IMR-90 (cell line): ENCODE measurements around the gene SLC35D1. TPM values are rescaled to one million over a fixed set of nuclear protein-coding genes. Genes with fewer than 3 reads are reported as not detected.

ENCODE experiments used
- ATAC-seq: fragments of 200-7000 bp; cut with Tn5 transposase; 2 replicates; pipeline ENCODE4 v1.9.1; 2020; ENCODE audit warnings: low read depth, mild to moderate bottlenecking, moderate library complexity
- BruUV-seq: library from RNA; stranded (reverse); fragments of 400-500 nt; replicated peaks from 2 replicates; lab custom pipeline; 2021; lab: Mats Ljungman, UMichigan
- CTCF ChIA-PET: fragments of 300-600 bp; formaldehyde crosslinking; extraction: SDS; loops from one replicate; lab custom pipeline; 2021; ENCODE audit warnings: antibody characterized with exemption; lab: Yijun Ruan, JAX
- POLR2A ChIA-PET: fragments of 300-600 bp; sonication (Branson Sonifier 250); formaldehyde crosslinking; loops from one replicate; lab custom pipeline; 2022; ENCODE audit warnings: antibody characterized with exemption; ENCODE audit not compliant: unreplicated experiment; lab: Charles Lee
- DNase-seq: peaks from one replicate; pipeline ENCODE4 v3.0.0; 2013
- H2AFZ ChIP-seq: replicated peaks from 2 replicates; pipeline ENCODE3; 2013; ENCODE audit warnings: low read length, mild to moderate bottlenecking; ENCODE audit not compliant: poor library complexity
- H2AK5ac ChIP-seq: 2 replicates; pipeline ENCODE4 v1.6.1; 2013; ENCODE audit warnings: low read depth, low read length, inconsistent platforms
- H2AK9ac ChIP-seq: replicated peaks from 2 replicates; pipeline ENCODE3; 2013; ENCODE audit warnings: mild to moderate bottlenecking, low read depth, low read length, moderate library complexity; ENCODE audit not compliant: poor library complexity
- H2BK120ac ChIP-seq: 2 replicates; pipeline ENCODE4 v1.6.1; 2013; ENCODE audit warnings: low read depth, low read length, inconsistent platforms
- H2BK15ac ChIP-seq: 3 replicates; pipeline ENCODE4 v1.6.1; 2013; ENCODE audit warnings: low read depth, low read length, inconsistent platforms
- H2BK20ac ChIP-seq: 2 replicates; pipeline ENCODE4 v1.6.1; 2013; ENCODE audit warnings: low read depth, mild to moderate bottlenecking, inconsistent platforms, low read length, moderate library complexity
- H2BK5ac ChIP-seq: 2 replicates; pipeline ENCODE4 v1.6.1; 2013; ENCODE audit warnings: mild to moderate bottlenecking, low read depth, low read length, inconsistent platforms; ENCODE audit not compliant: poor library complexity, severe bottlenecking
- H3K14ac ChIP-seq: replicated peaks from 2 replicates; pipeline ENCODE4 v1.6.1; 2013; ENCODE audit warnings: low read depth, low read length, inconsistent platforms
- H3K18ac ChIP-seq: 2 replicates; pipeline ENCODE4 v1.6.1; 2013; ENCODE audit warnings: low read depth, low read length, control low read depth
- H3K23ac ChIP-seq: 2 replicates; pipeline ENCODE4 v1.6.1; 2013; ENCODE audit warnings: low read depth, low read length, inconsistent platforms
- H3K27ac ChIP-seq: 2 replicates; pipeline ENCODE4 v1.5.1; 2013; ENCODE audit warnings: mild to moderate bottlenecking, control low read depth, low read length; ENCODE audit not compliant: insufficient read depth
- H3K27me3 ChIP-seq: 2 replicates; pipeline ENCODE4 v1.6.1; 2013; ENCODE audit warnings: low read length; ENCODE audit not compliant: control insufficient read depth, insufficient read depth
- H3K36me3 ChIP-seq: 2 replicates; pipeline ENCODE4 v1.6.1; 2013; ENCODE audit warnings: low read length, mixed read lengths; ENCODE audit not compliant: control insufficient read depth, insufficient read depth
- H3K4ac ChIP-seq: 2 replicates; pipeline ENCODE4 v1.6.1; 2013; ENCODE audit warnings: low read depth, low read length, inconsistent platforms
- H3K4me1 ChIP-seq: 2 replicates; pipeline ENCODE4 v1.6.1; 2013; ENCODE audit warnings: low read length, mixed read lengths; ENCODE audit not compliant: control insufficient read depth, insufficient read depth
- H3K4me2 ChIP-seq: 2 replicates; pipeline ENCODE4 v1.6.1; 2013; ENCODE audit warnings: low read depth, mild to moderate bottlenecking, control low read depth, low read length, moderate library complexity
- H3K4me3 ChIP-seq: 2 replicates; pipeline ENCODE4 v1.5.1; 2013; ENCODE audit warnings: low read depth, mild to moderate bottlenecking, control low read depth, low read length, moderate library complexity; ENCODE audit not compliant: insufficient read depth
- H3K56ac ChIP-seq: 2 replicates; pipeline ENCODE4 v1.6.1; 2013; ENCODE audit warnings: low read length, inconsistent platforms; ENCODE audit not compliant: insufficient read depth; ENCODE audit errors: extremely low read depth
- H3K79me1 ChIP-seq, 2 experiments: 2 replicates each; pipeline ENCODE4 v1.6.1; 2013; ENCODE audit warnings: low read length in 2 of 2, inconsistent platforms in 1 of 2, low read depth in 1 of 2
- H3K9ac ChIP-seq: 2 replicates; pipeline ENCODE4 v1.6.1; 2013; ENCODE audit warnings: low read depth, low read length, control low read depth
- H3K9me1 ChIP-seq: 2 replicates; pipeline ENCODE4 v1.6.1; 2013; ENCODE audit warnings: low read length, inconsistent platforms; ENCODE audit not compliant: insufficient read depth
- H3K9me3 ChIP-seq: 2 replicates; pipeline ENCODE4 v1.6.1; 2013; ENCODE audit warnings: low read length; ENCODE audit not compliant: control insufficient read depth, insufficient read depth
- H4K20me1 ChIP-seq: 2 replicates; pipeline ENCODE4 v1.6.1; 2013; ENCODE audit warnings: low read length, inconsistent platforms; ENCODE audit not compliant: insufficient read depth
- H4K5ac ChIP-seq: 2 replicates; pipeline ENCODE4 v1.6.1; 2013; ENCODE audit warnings: mild to moderate bottlenecking, low read depth, low read length, control low read depth
- H4K8ac ChIP-seq, 2 experiments: 2 replicates each; pipeline ENCODE4 v1.6.1; 2013; ENCODE audit warnings: low read depth in 2 of 2, low read length in 2 of 2, control low read depth in 1 of 2, inconsistent platforms in 1 of 2
- H4K91ac ChIP-seq: 2 replicates; pipeline ENCODE4 v1.6.1; 2013; ENCODE audit warnings: low read depth, low read length, inconsistent platforms; ENCODE audit not compliant: insufficient read depth
- SMC3 ChIP-seq: fragments of 150-350 bp; IDR thresholded peaks from 2 replicates; pipeline ENCODE4 v1.6.1; 2016; ENCODE audit warnings: low read depth, mild to moderate bottlenecking, antibody characterized with exemption, low read length, moderate library complexity
- WGBS, 2 experiments: methylation state at CpG; one replicate each; pipeline versions ENCODE4 v1.1.5 to v1.1.7; 2013; ENCODE audit warnings: missing lambda C conversion rate in 2 of 2; ENCODE audit not compliant: insufficient read length in 1 of 2; ENCODE audit errors: extremely low coverage in 2 of 2; 5-methylcytosine and 5-hydroxymethylcytosine counted together
- dilution Hi-C: fragments of 300-500 bp; cut with HindIII; formaldehyde crosslinking; loops from one replicate; pipeline ENCODE4 v1.14.3; 2018; ENCODE audit warnings: low sequenced_read_pairs; ENCODE audit not compliant: unreplicated experiment
- in situ Hi-C: fragments of 300-500 bp; cut with MboI; formaldehyde crosslinking; loops from 3 replicates; pipeline ENCODE4 v1.14.3; 2019; ENCODE audit warnings: low sequenced_read_pairs, inconsistent platforms, mixed read lengths
- intact Hi-C: fragments of 100-400 bp; cut with micrococcal nuclease; formaldehyde crosslinking; loops from 2 replicates; pipeline ENCODE4 v1.10.0; 2022
- polyA plus RNA-seq, 3 experiments: library from polyadenylated mRNA; depleted of rRNA; stranded (reverse); fragments of >200 nt; gene quantifications; 2 replicates each; pipeline ENCODE4 v1.2.3, GENCODE V29; 2012; ENCODE audit warnings: low replicate concordance in 1 of 3
- total RNA-seq: library from RNA; depleted of rRNA; stranded (reverse); fragments of >200 nt; gene quantifications from 2 replicates; pipeline ENCODE4 v1.2.3, GENCODE V29; 2012
- TF ChIP-seq, protein P1 (sequence below): conservative IDR thresholded peaks from 2 replicates; pipeline ENCODE4 v1.5.1; 2012; ENCODE audit warnings: mild to moderate bottlenecking, low read depth, low read length, improper control_type of control experiment

Gene SLC35D1
- total and polyA plus RNA-seq, 2 of the 4 experiments (the other 2 are of a cell fraction) = 7.2 to 16.3 TPM

DNA sequence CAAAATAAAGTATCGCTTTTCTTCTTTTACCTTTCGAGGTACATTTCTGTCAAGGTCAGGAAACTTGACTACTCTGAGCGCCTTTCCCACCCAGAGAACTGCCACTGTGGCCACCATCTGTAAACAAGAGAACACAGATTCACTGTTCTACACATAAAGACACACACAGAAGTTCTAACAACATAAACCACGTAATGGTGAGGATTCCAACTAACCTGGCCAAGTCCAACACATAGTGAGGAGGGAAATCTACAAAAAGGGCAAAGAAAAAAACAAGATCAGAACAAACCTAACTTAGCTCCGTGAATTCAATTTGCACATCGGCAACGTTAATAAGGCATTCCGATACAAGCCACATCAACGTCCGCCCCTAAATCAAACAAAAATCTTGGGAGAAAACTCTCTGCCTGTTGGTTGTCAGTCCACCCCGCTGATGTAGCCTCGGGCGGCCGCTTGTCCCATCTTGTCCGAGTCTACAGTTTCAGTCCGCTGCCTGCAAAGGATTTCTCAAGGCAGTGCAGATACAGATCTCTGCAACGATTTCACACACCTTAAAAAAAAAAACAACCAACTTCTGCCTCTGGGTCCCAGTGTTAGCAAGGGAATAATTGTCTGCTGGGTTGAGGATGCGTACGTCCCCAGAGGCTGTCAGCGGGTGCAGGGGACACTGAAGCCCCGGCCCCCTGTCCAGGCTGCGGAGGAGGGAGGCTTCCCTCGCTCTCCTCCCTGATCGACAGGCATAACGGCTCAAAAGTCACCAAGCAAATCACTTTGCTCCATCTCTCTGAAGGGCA lies 1.0 kb downstream of the SLC35D1 start (continued):
- TF ChIP-seq, protein P1, sequence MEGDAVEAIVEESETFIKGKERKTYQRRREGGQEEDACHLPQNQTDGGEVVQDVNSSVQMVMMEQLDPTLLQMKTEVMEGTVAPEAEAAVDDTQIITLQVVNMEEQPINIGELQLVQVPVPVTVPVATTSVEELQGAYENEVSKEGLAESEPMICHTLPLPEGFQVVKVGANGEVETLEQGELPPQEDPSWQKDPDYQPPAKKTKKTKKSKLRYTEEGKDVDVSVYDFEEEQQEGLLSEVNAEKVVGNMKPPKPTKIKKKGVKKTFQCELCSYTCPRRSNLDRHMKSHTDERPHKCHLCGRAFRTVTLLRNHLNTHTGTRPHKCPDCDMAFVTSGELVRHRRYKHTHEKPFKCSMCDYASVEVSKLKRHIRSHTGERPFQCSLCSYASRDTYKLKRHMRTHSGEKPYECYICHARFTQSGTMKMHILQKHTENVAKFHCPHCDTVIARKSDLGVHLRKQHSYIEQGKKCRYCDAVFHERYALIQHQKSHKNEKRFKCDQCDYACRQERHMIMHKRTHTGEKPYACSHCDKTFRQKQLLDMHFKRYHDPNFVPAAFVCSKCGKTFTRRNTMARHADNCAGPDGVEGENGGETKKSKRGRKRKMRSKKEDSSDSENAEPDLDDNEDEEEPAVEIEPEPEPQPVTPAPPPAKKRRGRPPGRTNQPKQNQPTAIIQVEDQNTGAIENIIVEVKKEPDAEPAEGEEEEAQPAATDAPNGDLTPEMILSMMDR = no peak

DNA sequence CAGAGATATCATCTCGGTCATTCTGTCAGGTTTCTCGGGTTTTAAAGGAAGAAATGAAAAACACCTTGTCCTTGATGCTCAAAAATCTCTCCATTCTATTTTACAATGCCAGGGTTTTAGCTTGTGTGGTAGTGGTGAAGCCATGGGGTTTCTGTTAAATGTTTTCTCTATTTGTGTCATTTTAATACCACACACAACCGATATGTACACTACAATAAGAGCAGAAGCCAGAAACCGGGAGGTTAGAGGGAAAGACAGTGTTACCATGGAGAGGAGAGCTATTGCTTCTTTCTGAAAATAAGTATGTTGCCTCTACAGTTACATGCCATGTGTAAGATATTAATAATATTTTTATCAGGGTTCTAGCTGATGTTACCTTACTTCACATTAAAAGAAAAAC lies 2.8 kb downstream of the SLC35D1 start:
- H2BK15ac ChIP-seq = no peak overlapping the region
- H3K9me3 ChIP-seq = no peaks in the 10 kb centered on the region
- H3K4ac ChIP-seq = no peak overlapping the region
- ATAC-seq (no peak), DNase-seq (no peak)
- H3K27me3 ChIP-seq = no peaks in the 10 kb centered on the region
- H2AK9ac ChIP-seq = no peak overlapping the region
- H2BK5ac ChIP-seq = no peak overlapping the region
- H3K14ac ChIP-seq = no peak overlapping the region
- in situ Hi-C loops (no loop called here), intact Hi-C loops (loop anchor here (5.0 kb wide), 1 partner anchor 161 kb away; no protein-coding TSS in a partner anchor), dilution Hi-C loops (no loop called here)
- no peaks in the 10 kb centered on the region for H4K20me1 ChIP-seq
- no peak for TF ChIP-seq SMC3
- no peak overlapping the region for H2AK5ac ChIP-seq
- no peak overlapping the region for H2AFZ ChIP-seq
- peaks cover 1% of the 10 kb centered on the region; the same call in 1 of the 2 replicates for H3K9me1 ChIP-seq
- no peak overlapping the region for H3K56ac ChIP-seq
- H3K36me3 ChIP-seq = peaks cover 16% of the 10 kb centered on the region
- peak overlapping the region; percentile 7; the same call in 1 of the 2 replicates for H3K23ac ChIP-seq
- WGBS, 2 experiments = no CpG with 5 or more reads among the region's 4 CpGs
- peak overlapping the region; percentile 16; the same call in 1 of the 2 replicates for H3K9ac ChIP-seq
- H3K4me1 ChIP-seq = peaks cover 3% of the 10 kb centered on the region
- H3K18ac ChIP-seq = no peak overlapping the region
- no peak overlapping the region for H3K4me3 ChIP-seq
- CTCF ChIA-PET = interaction anchor here (1.3 kb wide), 1 partner anchor 105 kb away, joined by 3 read pairs; no protein-coding TSS in a partner anchor
- no peak overlapping the region for H3K27ac ChIP-seq
- peaks cover 17 to 33% of the 10 kb centered on the region in 2 experiments for H3K79me1 ChIP-seq
- no peak overlapping the region for H2BK120ac ChIP-seq
- no TSS peak for BruUV-seq
- H4K91ac ChIP-seq = no peak overlapping the region
- H4K5ac ChIP-seq = no peak overlapping the region
- no peak overlapping the region for H4K8ac ChIP-seq
- H3K4me2 ChIP-seq = no peak overlapping the region; the same call in 1 of the 2 replicates
- POLR2A ChIA-PET = no interaction called here
- H2BK20ac ChIP-seq = no peak overlapping the region
